GM18907 (cell line): ENCODE data around the gene ZNF337.
"Not testable (repeated sequence)": the region's sequence is repeated elsewhere in the genome, so short reads cannot be mapped to it uniquely, and the experiment has no call there.

Experiments used
- ATAC-seq: cut with Tn5 transposase; IDR thresholded peaks from one replicate; pipeline ENCODE4 v1.9.1; 2021; ENCODE audit warnings: mild to moderate bottlenecking, moderate library complexity; ENCODE audit not compliant: unreplicated experiment

ZNF337 gene

GRCh38 chr20:25696371-25697131, at the start of gene ZNF337:
Gene ZNF337, minus strand, starts transcription at chr20:25696853. Its CDS starts 10,436 bp downstream, at chr20:25686417.
- peak; percentile 97 for ATAC-seq

GRCh38 chr20:25745738-25746137, 49.1 kb upstream of the ZNF337 start:
- ATAC-seq, result no peak

- ATAC-seq, result no peak
Observed at GRCh38 chr20:25745100-25745499, 48.4 kb upstream of the ZNF337 start.

- no peak for ATAC-seq
Observed at GRCh38 chr20:25744261-25744660, 47.6 kb upstream of the ZNF337 start.

GRCh38 chr20:25741088-25741487, 44.4 kb upstream of the ZNF337 start:
- ATAC-seq, result no peak

GRCh38 chr20:25739615-25740320, 43.1 kb upstream of the ZNF337 start:
- no peak for ATAC-seq

- ATAC-seq, result no peak
Observed at GRCh38 chr20:25738198-25738597, 41.5 kb upstream of the ZNF337 start.

GRCh38 chr20:25733903-25734302, 37.2 kb upstream of the ZNF337 start:
- no peak for ATAC-seq

- ATAC-seq, result no peak
Observed at GRCh38 chr20:25730862-25731261, 34.2 kb upstream of the ZNF337 start.

GRCh38 chr20:25726357-25726756, 29.7 kb upstream of the ZNF337 start:
- ATAC-seq, result no peak

- no peak for ATAC-seq
Observed at GRCh38 chr20:25725639-25726038, 29.0 kb upstream of the ZNF337 start.

- no peak for ATAC-seq
Observed at GRCh38 chr20:25723975-25724374, 27.3 kb upstream of the ZNF337 start.

GRCh38 chr20:25720285-25720684, 23.6 kb upstream of the ZNF337 start:
- no peak for ATAC-seq

- not testable (repeated sequence) for ATAC-seq
Observed at GRCh38 chr20:25718896-25719809, 22.5 kb upstream of the ZNF337 start.

GRCh38 chr20:25707695-25708094, 11.0 kb upstream of the ZNF337 start:
- ATAC-seq, result no peak

GRCh38 chr20:25706793-25707192, 10.1 kb upstream of the ZNF337 start:
- peak; percentile 84 for ATAC-seq

- no peak for ATAC-seq
Observed at GRCh38 chr20:25705830-25706351, 9.2 kb upstream of the ZNF337 start.

GRCh38 chr20:25704303-25704702, 7.7 kb upstream of the ZNF337 start:
- ATAC-seq, result not testable (repeated sequence)

GRCh38 chr20:25700835-25701234, 4.2 kb upstream of the ZNF337 start:
- ATAC-seq, result not testable (repeated sequence)

- ATAC-seq, result no peak
Observed at GRCh38 chr20:25699914-25700313, 3.3 kb upstream of the ZNF337 start.

GRCh38 chr20:25697132-25697446, 436 bp upstream of the ZNF337 start:
- ATAC-seq, result no peak
